Skeletal muscle tissue (tissue), 4 donors: ENCODE data around the gene FAM76A. TPM values are rescaled to one million over a fixed set of nuclear protein-coding genes. Genes with fewer than 3 reads are reported as not detected.
"Not testable (repeated sequence)": the region's sequence is repeated elsewhere in the genome, so short reads cannot be mapped to it uniquely, and the experiment has no call there.

Experiments
- H3K27ac ChIP-seq: one replicate; pipeline ENCODE4 v1.7.0; 2013; ENCODE audit warnings: mild to moderate bottlenecking, low read depth, low read length, inconsistent platforms
- H3K27me3 ChIP-seq, 3 donors: one replicate each; pipeline ENCODE4 v1.7.0; 2013; ENCODE audit warnings: low read length in 3 of 3; ENCODE audit not compliant: control insufficient read depth in 3 of 3, insufficient read depth in 3 of 3
- H3K36me3 ChIP-seq, 3 donors: one replicate each; pipeline ENCODE4 v1.7.0; 2013; ENCODE audit warnings: low read length in 3 of 3; ENCODE audit not compliant: control insufficient read depth in 3 of 3, insufficient read depth in 3 of 3
- H3K4me1 ChIP-seq, 3 donors: one replicate each; pipeline ENCODE4 v1.7.0; 2013; ENCODE audit warnings: low read length in 3 of 3, mild to moderate bottlenecking in 3 of 3; ENCODE audit not compliant: control insufficient read depth in 3 of 3, insufficient read depth in 3 of 3
- H3K4me3 ChIP-seq, 3 donors: one replicate each; pipeline ENCODE4 v1.7.0; 2013; ENCODE audit warnings: low read length in 3 of 3
- H3K9ac ChIP-seq, 3 donors: one replicate each; pipeline ENCODE4 v1.7.0; 2013; ENCODE audit warnings: low read length in 3 of 3, mild to moderate bottlenecking in 3 of 3, moderate library complexity in 2 of 3, low read depth in 1 of 3
- H3K9me3 ChIP-seq, 3 donors: one replicate each; pipeline ENCODE4 v1.7.0; 2013; ENCODE audit warnings: low read length in 3 of 3; ENCODE audit not compliant: control insufficient read depth in 3 of 3
- total RNA-seq: library from RNA; depleted of rRNA; stranded (reverse); fragments of >200 nt; gene quantifications from one replicate; pipeline ENCODE4 v1.2.3, GENCODE V29; 2014
- donor health status: Osteomylitis.

FAM76A gene
- total RNA-seq, 1 donor from 2014 or later = 21.9 TPM

DNA sequence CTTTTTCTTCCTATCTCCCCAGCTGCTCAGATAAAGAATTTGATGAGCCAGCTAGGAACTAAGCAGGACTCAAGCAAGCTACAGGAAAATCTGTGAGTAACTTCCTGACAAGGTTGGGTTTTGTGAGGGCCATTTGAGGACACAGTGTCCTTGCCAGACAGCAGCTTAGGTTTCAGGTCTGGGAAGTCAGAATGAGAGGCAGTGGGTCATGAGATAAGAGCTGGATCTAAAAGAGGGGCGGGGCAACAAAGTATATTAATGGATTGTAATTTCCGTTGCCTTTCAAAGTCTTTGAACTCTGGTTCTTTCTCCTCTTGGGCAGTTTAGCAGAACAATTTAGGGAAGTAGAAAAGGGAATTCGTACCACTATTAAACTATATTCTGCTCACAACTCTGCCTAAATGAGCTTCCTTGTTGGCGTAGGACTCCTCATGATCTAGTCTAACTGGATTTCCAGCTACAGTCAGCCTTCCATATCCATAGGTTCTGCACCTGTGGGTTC lies 63.8 kb downstream of the FAM76A start:
- Histone ChIP-seq H3K9ac (peak overlapping the region in 1 of 3 donors; percentile 35), H3K4me1 (peaks cover 11 to 20% (median 17%) of the 10 kb centered on the region in 3 donors), H3K36me3 (peaks cover 3 to 22% (median 21%) of the 10 kb centered on the region in 3 donors), H3K27ac (peak overlapping the region; percentile 56), H3K9me3 (no peaks in the 10 kb centered on the region), H3K4me3 (peak overlapping the region in 1 of 3 donors; percentile 18), H3K27me3 (no peaks in the 10 kb centered on the region)

DNA sequence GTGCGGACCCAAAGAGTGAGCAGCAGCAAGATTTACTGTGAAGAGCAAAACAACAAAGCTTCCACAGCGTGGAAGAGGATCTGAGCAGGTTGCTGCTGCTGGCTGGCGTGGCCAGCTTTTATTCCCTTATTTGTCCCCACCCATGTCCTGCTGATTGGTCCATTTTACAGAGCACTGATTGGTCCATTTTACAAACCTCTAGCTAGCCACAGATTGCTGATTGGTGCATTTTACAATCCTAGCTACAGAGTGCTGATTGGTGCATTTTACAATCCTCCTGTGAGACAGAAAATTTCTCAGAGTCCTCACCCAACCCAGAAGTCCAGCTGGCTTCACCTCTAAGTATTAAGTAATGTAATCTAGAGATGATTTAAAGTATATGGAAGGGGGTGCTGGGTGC lies 64.5 kb downstream of the FAM76A start:
- not testable (repeated sequence) for H3K9me3 ChIP-seq, H3K27me3 ChIP-seq, H3K4me3 ChIP-seq, H3K9ac ChIP-seq
- Histone ChIP-seq H3K27ac (peak overlapping the region; percentile 56), H3K36me3 (peaks cover 7 to 27% (median 23%) of the 10 kb centered on the region in 3 donors), H3K4me1 (peaks cover 11 to 20% (median 17%) of the 10 kb centered on the region in 3 donors)

DNA sequence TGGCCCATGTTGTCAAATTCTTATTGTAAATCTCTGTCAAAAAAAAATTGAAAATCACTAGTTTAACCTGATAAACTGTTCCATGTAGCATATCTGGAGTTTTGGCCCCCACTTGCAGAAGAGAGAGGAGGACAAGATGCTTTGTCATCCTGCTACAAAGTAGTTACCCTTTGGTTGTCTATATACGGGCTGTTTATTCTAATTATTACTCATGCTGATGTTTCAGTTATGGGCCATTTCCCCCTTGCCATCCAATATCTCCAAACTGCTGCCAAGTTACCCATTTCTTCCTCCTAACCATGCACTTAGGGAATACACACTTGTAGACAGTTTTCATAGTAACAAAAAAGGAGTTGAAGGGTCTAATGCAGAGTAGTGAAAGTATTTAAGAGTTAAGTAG lies 69.8 kb downstream of the FAM76A start:
- Histone ChIP-seq H3K9ac (no peak overlapping the region), H3K27ac (no peak overlapping the region), H3K36me3 (peaks cover 20 to 46% (median 30%) of the 10 kb centered on the region in 3 donors), H3K4me3 (no peak overlapping the region), H3K4me1 (no peaks in the 10 kb centered on the region), H3K27me3 (no peaks in the 10 kb centered on the region), H3K9me3 (no peaks in the 10 kb centered on the region)

DNA sequence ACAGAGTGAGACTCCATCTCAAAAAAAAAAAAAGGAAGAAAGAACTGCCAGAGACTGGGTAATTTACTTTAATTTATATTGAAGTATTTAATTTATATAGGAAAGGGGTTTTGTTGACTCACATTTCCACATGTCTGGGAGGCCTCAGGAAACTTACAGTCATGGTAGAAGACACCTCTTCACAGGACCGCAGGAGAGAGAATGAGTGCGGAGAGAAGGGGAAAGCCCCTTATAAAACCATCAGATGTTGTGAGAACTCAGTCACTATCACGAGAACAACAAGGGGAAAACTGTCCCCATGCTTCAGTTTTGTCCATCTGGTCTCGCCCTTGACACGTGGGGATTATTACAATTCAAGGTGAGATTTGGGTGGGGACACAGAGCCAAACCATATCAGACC lies 79.0 kb downstream of the FAM76A start:
- peaks cover 11 to 13% (median 11%) of the 10 kb centered on the region in 3 donors for H3K36me3 ChIP-seq
- H3K4me3 ChIP-seq = no peak overlapping the region
- no peaks in the 10 kb centered on the region for H3K27me3 ChIP-seq

DNA sequence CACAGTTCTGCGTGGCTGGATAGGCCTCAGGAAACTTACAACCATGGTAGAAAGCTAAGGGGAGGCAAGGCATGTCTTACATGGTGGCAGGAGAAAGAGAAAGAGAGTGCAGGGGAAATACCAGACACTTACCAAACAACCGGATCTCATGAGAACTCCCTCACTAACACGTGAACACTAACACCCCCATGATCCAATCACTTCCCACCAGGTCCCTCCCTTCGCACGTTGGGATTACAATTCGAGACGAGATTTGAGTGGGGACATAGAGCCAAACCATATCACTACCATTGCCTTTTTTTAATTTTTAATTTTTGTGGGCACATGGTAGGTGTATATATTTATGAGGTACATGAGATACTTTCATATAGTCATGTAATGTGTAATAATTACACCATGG lies 81.0 kb downstream of the FAM76A start:
- no peak overlapping the region for H3K27ac ChIP-seq
- H3K27me3 ChIP-seq = no peaks in the 10 kb centered on the region
- H3K9ac ChIP-seq = no peak overlapping the region
- peaks cover 6 to 17% (median 8%) of the 10 kb centered on the region in 3 donors for H3K36me3 ChIP-seq
- H3K9me3 ChIP-seq = no peaks in the 10 kb centered on the region
- no peak overlapping the region for H3K4me3 ChIP-seq
- H3K4me1 ChIP-seq = no peaks in the 10 kb centered on the region

More for the DNA sequence above, 79.0 kb downstream of the FAM76A start:
- Histone ChIP-seq H3K9me3 (no peaks in the 10 kb centered on the region), H3K9ac (no peak overlapping the region), H3K4me1 (no peaks in the 10 kb centered on the region), H3K27ac (no peak overlapping the region)

DNA sequence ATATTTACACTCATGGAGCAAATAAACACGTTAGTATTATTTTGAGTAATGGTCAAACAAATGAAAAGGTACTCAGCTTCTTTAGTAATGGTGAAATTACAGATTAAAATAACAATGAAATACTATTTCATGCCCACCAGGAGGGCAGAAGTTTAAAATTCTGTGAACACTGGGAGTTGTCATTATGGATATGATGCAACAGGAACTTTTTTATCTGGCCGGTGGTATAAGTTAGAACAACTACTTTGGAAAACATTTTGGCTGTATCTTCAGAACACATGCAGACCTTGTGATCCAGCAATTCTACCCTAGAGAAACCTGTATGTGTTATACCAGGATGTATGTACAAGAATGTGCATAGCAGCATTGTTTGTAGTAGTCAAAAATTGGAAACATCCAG lies 81.6 kb downstream of the FAM76A start:
- H3K27me3 ChIP-seq = no peaks in the 10 kb centered on the region
- H3K4me1 ChIP-seq = no peaks in the 10 kb centered on the region
- no peak overlapping the region for H3K27ac ChIP-seq
- H3K36me3 ChIP-seq = peaks cover 7 to 19% (median 9%) of the 10 kb centered on the region in 3 donors
- H3K9ac ChIP-seq = no peak overlapping the region
- no peak overlapping the region for H3K4me3 ChIP-seq
- no peaks in the 10 kb centered on the region for H3K9me3 ChIP-seq

DNA sequence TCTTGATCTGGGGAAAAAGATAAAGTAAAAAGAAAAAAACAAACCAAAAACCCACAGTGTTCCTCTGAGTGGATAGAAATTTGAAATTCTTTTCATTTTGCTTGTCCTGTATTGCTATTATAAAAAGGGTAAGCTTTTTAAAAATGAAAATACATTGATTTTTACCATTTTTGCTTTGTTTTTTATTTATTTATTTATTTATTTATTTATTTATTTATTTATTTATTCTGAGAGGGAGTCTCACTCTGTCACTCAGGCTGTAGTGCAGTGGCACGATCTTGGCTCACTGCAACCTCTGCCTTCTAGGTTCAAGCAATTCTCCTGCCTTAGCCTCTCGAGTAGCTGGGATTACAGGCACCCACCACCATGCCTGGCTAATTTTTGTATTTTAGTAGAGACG lies 82.4 kb downstream of the FAM76A start:
- H3K27ac ChIP-seq, H3K4me1 ChIP-seq, H3K9me3 ChIP-seq, H3K9ac ChIP-seq, H3K27me3 ChIP-seq, H3K4me3 ChIP-seq: not testable (repeated sequence)
- H3K36me3 ChIP-seq = peaks cover 7 to 21% (median 10%) of the 10 kb centered on the region in 3 donors

DNA sequence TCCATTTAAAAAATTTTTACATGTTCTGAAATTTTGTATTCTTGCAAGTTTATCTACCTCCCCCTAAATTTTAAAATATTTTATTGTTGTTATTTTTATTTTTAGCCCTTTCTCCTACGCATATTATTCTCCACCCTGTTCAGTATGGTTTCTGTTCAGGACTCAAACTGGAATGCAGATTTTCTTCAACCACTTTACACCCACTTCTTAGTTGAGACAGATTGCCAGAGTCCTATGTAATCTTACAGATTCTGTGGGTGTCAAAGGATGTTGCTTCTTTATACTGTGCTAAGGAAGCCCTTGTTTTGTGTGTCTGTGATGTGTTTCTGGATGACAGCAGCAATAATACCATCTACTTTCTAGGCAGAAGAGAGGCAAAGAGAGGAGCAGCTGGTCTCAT lies 84.1 kb downstream of the FAM76A start:
- Histone ChIP-seq H3K4me3 (no peak overlapping the region), H3K36me3 (peaks cover 10 to 28% (median 12%) of the 10 kb centered on the region in 3 donors), H3K4me1 (no peaks in the 10 kb centered on the region), H3K27me3 (no peaks in the 10 kb centered on the region), H3K9ac (no peak overlapping the region), H3K9me3 (no peaks in the 10 kb centered on the region), H3K27ac (no peak overlapping the region)

DNA sequence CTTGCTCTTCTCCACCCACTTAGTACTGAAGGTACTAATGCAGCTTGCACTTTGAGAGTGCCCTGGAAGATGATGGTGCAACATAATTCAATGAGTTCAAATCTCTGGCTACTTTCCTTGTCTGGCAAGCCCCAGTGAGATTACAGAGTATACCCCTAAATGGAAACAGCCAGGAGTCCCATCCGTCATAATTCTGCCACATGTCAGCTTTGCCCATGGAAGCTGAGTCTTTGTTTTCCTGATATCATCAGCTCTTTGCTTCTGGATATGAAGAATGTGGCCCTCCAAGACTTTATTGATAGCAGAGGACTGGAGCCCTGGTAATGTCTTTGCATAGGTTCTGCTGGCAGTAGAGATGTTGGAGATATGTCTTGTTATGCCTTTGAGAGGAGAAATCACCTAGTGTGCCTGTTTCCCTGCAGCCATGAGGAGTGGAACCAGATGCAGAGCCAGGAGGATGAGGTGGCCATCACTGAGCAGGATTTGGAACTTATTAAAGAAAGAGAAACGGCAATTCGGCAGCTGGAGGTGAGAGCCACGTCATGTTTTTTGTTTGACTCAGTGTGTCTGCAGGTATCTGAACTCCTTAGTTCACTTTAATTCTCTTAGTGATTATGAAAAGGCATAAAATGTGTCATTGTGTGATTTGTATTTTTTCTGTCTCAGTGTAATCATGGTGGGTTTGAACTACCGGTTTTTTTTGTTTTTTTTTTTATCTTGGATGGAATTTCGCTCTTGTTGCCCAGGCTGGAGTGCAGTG lies 86.2 kb downstream of the FAM76A start:
- Histone ChIP-seq H3K4me3 (no peak overlapping the region), H3K36me3 (peaks cover 16 to 29% (median 20%) of the 10 kb centered on the region in 3 donors), H3K27me3 (no peaks in the 10 kb centered on the region), H3K27ac (no peak overlapping the region), H3K9me3 (no peaks in the 10 kb centered on the region), H3K9ac (no peak overlapping the region), H3K4me1 (no peaks in the 10 kb centered on the region)
